Neural cell (in vitro differentiated cells): Measurements from ENCODE around the gene NAA11.

Experiments
- EP300 ChIP-seq: fragments of 450-650 bp; conservative IDR thresholded peaks from 2 replicates; pipeline ENCODE4 v1.6.1; 2014; ENCODE audit warnings: antibody characterized with exemption, mild to moderate bottlenecking, moderate library complexity; ENCODE audit not compliant: poor library complexity, severe bottlenecking
- EZH2 ChIP-seq: fragments of 200-600, 300-800 bp; shearing (Covaris generic), sonication (generic); IDR thresholded peaks from 2 replicates; pipeline ENCODE4 v1.6.1; 2014; ENCODE audit warnings: antibody characterized with exemption, low read length, borderline replicate concordance, mild to moderate bottlenecking; ENCODE audit not compliant: insufficient read depth, poor library complexity, severe bottlenecking
- MXI1 ChIP-seq: fragments of 450-650 bp; conservative IDR thresholded peaks from 2 replicates; pipeline ENCODE4 v1.6.1; 2014; ENCODE audit warnings: antibody characterized with exemption, mild to moderate bottlenecking; ENCODE audit not compliant: poor library complexity, severe bottlenecking
- POLR2AphosphoS5 ChIP-seq: IDR thresholded peaks from 2 replicates; pipeline ENCODE4 v1.6.1; 2012
- RAD21 ChIP-seq: fragments of 450-650 bp; conservative IDR thresholded peaks from 2 replicates; pipeline ENCODE4 v1.6.1; 2014; ENCODE audit warnings: antibody characterized with exemption, mild to moderate bottlenecking, moderate library complexity
- SMC3 ChIP-seq: fragments of 450-650 bp; conservative IDR thresholded peaks from 2 replicates; pipeline ENCODE4 v1.6.1; 2014; ENCODE audit warnings: antibody characterized with exemption, mild to moderate bottlenecking, moderate library complexity; ENCODE audit not compliant: poor library complexity
- TAF1 ChIP-seq: IDR thresholded peaks from 2 replicates; pipeline ENCODE4 v1.6.1; 2012; ENCODE audit warnings: low read depth
- TF ChIP-seq, protein P1 (sequence below): fragments of 450-650 bp; IDR thresholded peaks from 2 replicates; pipeline ENCODE4 v1.5.1; 2014; ENCODE audit warnings: antibody characterized with exemption, mild to moderate bottlenecking, moderate library complexity; ENCODE audit not compliant: poor library complexity, severe bottlenecking

DNA sequence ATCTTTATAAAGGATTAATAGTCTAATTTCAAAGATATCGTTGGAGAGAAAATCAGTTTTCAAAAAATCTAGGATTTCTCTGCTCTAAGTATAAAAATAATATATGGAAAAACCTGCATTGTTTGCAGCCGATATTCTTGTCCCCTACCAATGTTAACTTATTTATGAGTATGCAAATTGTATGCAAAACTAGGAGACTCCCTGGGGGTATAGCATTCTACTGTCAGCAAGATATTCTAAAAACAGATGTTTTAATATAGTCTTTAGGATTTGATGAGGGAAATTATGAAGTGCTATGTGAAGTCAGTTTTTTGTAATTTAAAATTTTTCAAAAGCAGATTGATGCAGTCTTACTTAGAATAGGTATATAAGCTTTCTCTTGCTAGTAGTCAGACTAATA is 41.2 kb upstream of the NAA11 start:
- TF ChIP-seq, protein P1, sequence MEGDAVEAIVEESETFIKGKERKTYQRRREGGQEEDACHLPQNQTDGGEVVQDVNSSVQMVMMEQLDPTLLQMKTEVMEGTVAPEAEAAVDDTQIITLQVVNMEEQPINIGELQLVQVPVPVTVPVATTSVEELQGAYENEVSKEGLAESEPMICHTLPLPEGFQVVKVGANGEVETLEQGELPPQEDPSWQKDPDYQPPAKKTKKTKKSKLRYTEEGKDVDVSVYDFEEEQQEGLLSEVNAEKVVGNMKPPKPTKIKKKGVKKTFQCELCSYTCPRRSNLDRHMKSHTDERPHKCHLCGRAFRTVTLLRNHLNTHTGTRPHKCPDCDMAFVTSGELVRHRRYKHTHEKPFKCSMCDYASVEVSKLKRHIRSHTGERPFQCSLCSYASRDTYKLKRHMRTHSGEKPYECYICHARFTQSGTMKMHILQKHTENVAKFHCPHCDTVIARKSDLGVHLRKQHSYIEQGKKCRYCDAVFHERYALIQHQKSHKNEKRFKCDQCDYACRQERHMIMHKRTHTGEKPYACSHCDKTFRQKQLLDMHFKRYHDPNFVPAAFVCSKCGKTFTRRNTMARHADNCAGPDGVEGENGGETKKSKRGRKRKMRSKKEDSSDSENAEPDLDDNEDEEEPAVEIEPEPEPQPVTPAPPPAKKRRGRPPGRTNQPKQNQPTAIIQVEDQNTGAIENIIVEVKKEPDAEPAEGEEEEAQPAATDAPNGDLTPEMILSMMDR, result no peak
- TF ChIP-seq TAF1 (no peak), MXI1 (no peak), SMC3 (no peak), EZH2 (no peak), RAD21 (no peak), POLR2AphosphoS5 (no peak), EP300 (no peak)
